HG02678 (cell line): ENCODE measurements around the gene CACNA1I.

Source experiments
- ATAC-seq: cut with Tn5 transposase; IDR thresholded peaks from one replicate; pipeline ENCODE4 v1.9.1; 2021; ENCODE audit warnings: mild to moderate bottlenecking, moderate library complexity; ENCODE audit not compliant: unreplicated experiment

Gene CACNA1I

DNA sequence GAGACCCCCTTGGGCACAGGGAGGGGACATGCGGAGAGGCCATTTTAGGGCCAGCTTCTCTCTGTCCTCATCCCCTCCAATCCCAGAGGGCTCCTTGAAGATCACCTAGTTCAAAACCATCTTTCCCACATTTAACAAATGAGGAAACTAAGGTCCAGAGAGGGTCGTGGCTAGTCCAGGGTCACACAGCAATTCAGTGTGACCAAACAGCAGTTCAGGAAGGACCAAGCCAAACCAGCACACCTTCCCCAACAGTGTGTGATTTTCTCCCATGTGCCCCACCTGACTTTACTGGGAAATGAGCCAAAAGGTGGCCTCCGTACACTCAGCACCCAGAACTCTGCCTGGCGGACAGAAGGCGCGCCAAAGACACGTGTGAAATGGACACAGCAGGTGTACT, 51.3 kb downstream of the CACNA1I start:
- ATAC-seq: no peak

DNA sequence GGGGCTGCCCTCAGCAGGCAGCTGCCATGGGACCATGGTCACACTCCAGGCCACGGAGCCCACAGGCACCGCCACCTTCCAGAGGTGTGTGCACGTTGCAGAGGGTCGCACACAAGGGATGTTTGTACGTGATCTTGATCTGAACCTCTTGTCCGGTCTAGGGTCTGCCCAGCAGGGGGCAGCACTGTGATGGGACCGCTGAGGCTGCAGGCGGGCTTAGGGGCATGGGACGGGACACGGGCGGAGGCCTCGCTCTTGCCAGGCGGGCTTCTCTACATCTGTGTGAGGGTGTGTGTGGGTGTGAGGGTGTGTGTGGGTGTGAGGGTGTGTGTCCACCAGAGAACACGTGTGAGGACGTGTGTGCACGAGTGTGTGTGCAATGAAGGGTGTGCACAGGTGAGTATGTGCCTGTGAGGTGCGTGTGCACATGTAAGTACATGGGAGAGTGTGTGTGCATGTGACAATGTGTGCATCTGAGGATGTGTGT, 52.4 kb downstream of the CACNA1I start:
- no peak for ATAC-seq

DNA sequence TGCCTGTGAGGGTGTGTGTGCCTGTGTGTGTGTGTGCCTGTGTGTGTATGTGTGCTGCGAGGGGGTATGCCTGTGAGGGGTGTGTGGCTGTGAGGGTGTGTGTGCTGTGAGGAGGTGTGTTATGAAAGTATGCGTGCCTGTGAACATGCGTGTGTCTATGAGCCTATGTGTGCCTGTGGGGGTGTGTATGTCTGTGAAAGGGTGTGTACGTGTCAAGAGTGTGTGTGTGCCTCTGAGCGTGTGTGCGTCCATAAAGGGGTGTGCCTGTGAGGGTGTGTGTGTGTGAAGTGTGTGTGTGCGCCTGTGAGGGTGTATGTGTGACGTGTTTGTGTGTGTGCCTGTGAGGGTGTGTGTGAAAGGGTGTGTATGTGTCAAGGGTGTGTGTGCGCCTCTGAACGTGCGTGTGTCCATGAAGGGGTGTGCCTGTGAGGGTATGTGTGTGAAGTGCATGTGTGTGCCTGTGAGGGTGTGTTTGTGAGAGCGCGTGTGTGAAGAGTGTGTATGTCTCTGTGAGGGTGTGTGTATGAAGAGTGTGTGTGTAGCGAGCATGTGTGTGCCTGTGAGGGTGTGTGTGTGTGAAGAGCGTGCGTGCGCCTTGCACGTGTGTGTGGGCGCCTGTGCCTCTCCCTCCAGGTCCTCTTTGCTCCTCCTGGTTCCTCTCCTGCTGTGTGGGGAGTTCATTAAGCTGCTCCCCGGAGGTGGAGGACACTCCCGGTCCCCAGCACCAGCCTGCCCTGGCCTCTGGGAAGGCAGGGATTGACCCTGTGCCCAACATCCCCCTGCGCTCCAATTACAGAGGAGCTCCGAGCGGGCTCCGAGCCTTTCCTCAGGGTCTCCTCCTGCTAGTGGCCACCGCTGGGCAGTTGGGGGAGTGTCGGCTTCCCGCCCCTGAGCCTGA, 53.3 kb downstream of the CACNA1I start:
- no peak for ATAC-seq

DNA sequence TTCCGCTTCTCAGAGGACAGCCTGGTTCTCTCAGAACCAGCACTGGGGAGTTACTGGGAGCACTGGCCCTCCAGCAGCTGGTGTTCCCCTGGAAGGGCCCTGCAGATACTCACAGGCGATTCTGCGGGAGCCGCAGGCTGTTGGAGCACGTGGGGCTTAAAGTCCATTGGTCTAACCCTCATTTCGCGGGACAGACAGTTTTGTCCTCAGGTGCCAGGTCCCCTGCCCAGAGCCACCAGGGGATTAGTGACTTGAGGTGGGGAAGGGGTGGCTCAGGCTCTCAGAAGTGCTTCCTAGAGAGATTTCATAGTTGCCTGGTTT, 53.9 kb downstream of the CACNA1I start:
- ATAC-seq: no peak

DNA sequence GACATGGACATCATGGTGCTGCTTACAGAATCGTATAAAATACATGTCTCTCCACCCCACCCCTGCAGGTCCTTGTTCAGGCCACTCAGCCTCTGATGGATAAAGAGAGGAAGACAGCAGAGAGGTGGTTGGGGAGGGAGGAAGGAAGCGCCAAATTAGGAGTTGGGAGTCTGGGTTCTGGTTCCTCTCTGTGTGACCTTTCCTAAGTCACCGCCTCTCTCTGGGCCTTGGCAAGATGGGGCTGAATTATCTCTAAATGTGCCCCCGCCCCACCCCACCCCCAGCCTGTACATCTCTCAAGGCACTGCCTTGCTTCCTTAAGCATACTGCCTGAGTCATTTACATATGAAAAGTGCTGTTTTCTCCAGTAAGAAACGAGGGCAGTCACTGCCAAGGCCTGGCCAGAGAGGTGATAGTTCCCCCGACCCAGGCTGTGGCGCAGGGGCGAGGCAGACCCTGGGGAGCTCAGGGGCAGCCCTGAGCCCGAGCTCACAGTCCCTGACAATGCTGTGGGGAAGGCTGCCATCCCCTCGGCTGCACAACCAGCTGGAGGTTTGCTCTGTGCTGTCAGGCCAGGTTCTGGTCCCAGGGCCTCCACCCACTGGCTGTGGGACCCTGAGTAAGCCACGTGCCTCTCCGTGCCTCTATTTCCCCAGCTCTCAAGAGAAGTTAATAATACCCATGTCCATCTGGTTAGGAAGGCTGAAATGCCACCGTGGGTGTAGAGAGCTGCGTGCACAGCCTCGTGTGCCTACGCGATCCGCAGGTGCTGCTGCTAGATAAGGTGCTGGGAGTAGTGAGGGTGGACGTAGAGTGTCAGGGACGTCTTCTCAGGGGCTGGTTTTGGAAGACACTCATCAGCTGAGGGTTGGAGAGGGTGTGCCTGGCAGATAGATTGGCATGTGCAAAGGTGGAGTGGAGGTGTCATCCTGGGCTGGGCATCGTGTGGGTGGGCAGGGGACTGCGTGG, 55.3 kb downstream of the CACNA1I start:
- ATAC-seq: no peak

DNA sequence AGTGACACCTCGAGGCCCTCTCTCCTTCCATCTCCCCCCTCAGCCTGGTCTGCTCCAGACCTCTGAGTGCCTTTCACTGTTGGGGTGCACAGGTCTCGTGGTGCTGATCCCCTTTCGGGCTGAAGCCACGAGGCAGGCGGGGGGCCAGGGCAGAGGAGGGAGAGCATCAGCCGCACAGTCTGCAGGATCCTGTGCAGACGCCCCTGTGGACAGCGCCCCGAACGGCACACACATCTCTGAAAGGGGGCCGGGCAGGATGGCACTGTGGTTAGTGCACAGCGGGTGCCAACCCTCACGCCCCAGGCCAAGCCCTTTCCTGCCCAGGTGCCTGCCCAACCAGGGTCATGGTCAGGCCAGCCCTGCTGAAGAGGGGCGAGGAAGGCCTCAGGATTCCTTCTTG, 56.7 kb downstream of the CACNA1I start:
- no peak for ATAC-seq

DNA sequence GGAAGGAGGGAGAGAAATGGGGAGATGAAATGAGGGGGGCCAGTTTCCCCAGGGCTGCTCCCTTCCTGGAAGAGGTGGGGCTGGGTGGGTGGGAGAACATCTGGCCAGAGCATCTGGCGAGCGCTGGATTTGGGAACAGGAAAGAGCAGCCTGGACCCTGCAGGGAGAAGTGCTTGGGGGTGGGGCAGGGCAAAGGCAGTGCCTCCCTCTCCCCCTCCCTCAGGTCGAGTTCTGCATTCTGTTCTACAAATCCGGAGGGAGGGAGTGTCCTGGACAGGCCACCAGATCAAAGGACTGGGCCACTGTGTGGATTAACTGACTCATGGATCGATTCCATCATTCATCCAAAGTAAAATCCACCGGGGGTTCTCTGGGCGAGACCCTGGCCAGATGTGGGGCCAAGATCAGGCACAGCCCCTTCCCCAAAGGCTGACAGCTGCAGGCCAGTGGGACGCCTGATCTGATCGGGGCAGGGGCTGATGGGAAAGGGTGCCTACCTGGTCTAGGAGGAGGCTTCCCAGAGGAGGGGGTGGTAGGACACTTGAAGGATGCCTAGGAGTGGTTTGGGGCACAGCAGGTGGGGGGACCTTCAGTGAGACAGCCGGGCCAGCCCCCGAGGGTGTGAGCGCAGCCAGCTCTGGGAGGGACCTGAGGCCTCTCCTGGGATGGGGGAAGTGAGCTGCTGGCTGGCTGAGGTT, 57.5 kb downstream of the CACNA1I start:
- no peak for ATAC-seq

DNA sequence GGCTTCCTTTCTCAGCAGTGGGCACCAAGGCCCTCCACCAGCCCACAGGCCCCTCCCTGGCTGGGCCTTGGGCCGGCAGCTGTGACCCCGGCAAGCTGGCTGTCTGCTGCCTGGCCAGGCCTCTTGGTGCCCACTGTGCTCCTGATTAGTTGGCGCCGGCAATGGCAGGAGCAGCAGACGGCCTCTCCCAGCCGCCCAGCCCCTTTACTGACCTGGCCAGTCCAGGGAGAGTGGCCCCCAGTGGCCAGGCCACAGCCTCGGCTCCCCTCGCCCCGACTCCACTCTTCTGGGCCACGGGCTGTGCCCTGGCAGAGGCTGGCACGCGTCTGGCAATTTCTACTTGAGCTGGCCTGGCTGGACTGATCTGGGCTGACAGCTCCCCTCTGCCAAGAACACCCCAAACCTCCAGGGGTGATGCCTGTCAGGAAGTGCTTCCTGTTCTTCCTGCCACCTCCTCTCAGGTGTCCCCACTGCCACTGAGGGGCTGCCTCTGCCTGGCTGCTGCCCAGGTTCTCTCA, 58.1 kb downstream of the CACNA1I start:
- ATAC-seq: no peak

DNA sequence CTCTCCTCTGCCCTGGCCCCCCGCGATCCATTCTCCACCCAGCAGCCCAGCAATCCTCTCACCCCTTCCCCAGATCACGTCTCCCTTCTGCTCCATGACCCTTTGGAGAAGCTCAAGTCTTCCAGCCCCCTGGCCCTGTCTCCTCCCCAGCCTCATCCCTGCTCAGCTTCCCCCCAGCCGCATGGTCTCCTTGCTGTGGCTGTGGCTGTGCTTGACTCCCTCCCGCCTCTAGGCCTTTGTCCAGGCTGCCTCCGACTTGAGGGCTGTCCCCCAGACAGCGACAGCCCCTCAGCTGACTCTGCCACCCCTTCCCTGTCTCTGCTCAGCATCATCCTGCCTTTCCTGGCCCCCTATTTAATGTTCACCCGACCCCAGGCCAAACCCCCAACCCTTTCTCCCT, 59.3 kb downstream of the CACNA1I start:
- no peak for ATAC-seq

DNA sequence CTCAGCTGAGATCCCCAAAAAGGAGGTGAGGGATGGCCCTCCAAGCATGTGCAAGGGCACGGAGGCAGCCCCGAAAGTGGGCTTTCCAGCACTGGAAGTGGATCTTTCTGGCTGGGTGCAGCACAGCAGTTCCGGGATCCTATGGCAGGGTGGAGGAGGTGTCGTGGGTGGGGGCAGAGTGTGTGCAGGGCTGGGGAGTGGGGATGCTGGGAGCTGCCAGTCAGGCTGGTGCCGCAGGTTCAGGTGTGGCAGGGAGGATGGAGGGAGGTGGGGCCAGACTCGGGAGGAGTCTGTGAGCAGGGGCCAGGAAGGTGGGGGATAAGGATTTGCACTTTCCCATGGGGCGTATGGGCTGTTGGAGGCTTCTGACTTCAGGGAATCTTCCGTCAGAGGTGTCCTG, 60.2 kb downstream of the CACNA1I start:
- no peak for ATAC-seq

DNA sequence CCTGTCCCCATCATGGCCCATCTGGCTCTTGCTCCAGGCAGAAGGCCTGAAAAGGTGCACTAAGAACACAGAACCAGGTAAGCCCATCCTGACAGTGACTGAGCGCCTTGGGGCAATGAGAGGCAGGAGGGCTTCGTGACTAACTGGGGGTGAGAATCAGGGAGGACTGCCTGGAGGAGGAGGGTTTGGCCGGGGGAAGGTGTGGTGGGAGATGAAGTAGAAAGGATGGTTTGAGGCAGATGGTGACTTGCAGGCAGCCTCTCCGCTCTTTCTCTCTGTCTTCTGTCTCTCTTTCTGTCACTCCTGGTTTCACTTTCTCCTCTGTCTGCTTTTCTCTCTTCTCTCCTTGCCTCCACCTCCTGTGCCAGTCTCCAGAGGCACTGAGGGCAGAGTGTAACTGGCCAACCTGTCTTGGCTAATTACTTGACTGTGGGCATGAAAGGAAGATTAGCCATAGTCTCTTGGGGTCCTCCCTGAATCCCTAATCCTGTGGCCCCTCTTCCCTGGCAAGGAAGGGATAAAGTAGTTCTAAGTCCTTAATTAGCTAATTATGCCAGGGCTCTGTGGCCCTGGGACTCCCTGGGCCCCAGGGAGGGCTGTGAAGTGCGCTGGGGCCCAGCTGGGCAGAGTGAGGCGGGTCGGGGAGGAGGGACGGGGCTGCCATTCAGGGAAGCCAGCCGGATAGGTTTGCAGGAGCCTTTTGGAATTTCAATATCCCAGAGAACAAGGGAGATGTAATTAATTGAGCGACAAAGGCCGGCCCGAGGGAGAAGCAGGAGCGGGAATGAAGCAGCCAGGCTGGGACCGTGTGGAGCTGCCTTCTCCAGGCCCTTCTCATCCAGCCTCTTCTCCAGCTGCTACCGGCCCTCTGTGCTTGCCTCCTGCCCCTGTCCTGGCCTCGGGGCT, 61.1 kb downstream of the CACNA1I start:
- no peak for ATAC-seq

DNA sequence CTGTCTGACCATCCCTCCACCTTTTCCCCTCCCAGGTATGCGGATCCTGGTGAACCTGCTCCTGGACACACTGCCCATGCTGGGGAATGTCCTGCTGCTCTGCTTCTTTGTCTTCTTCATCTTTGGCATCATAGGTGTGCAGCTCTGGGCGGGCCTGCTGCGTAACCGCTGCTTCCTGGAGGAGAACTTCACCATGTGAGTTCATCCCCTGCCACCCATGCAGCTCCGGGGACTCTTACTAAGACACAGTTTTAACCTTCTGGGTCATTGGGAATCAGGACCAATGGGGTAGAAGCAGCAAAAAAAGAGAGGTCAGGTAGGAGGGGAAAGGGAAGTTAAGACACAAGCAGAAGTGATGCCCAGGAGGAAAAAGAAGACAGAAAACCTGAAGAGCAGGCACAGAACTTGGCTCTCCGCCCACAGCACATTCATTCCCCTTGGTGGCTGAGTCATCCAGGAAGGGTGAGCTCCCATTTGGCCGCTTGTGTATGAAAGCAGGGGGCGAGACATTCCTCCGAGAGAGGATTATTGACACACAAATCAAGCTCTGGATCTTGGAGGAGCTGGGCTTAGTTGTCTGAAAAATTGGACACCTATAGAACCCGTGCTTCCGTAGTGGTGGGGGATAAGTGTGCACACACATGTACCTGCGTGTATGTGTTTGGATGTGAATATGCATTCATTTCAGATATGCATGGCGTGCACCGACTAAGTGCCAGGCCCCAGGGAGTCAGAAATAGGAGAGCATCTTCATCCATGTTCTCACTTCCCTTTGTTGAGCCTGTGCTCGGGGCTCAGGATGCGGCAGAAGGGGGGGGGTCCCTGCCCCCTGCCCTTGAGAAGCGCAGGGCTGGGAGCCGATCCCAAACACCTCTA, 64.2 kb downstream of the CACNA1I start:
- ATAC-seq: no peak

DNA sequence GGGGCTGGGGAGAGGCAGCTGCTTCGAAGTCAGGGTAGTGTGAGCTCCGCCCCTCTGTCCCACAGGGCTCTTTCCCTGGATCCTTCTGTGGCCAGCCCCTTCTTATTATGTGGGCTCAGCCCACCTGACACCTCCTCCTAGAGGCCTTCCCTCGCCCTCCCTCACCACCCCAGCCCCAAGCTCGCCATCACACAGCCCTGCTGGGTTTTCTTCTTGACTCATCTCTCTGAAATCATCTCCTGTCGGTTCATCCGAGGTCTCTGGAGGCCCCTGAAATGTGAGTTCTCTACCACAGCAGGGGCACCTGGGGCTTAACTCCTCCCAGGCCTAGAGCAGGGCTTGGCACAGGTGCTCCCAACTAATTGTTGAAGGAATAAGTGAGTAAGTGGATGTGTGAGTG, 65.2 kb downstream of the CACNA1I start:
- no peak for ATAC-seq

DNA sequence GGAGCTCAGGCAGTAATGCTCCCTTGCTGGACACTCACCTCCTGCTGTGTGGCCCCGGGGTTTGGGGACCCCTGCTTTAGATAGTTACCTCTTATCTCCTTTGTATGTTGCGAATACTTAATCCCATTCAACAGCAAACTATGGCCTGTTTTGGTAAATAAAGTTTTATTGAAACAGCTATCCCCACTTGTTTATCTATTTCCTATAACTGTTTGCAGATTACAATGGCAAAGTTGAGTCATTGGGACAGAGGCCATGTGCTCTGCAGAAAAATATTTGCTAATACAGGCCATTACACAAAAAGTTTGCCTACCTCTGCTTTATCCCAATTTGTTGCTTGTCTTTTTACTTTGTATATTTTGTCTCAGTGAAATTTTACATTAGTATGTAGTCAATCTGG, 68.4 kb downstream of the CACNA1I start:
- no peak for ATAC-seq

DNA sequence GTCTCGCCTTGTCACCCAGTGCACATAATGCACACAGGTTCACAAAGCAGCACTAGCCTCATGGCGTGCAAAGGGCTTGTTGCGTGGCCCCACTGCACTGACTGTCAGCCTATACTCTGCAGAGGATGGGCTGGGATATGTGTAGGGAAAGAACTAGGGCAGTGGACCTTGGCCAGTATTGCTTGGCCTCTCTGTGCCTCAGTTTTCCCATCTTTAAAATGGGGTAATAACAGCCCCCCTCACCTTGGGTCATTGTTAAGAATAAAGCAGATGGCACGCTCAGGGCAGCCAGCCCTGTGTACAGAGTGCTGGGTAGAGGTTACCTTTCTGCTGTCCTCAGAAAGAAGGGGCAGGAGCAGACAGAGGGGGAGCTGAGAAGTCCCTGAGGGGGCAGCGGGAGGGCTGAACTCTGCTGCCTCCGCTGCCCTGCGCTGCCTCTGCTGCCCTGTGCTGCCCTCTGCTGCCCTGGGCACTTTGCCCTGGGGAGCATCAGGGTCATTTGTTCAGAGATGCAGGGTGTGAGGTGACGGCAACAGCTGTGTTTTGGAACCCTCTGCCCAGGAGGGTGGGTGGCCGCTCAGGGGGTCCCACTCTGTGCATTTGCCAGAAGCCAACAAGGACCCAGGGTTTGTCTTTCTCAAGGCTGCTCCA, 71.2 kb downstream of the CACNA1I start:
- ATAC-seq: no peak

DNA sequence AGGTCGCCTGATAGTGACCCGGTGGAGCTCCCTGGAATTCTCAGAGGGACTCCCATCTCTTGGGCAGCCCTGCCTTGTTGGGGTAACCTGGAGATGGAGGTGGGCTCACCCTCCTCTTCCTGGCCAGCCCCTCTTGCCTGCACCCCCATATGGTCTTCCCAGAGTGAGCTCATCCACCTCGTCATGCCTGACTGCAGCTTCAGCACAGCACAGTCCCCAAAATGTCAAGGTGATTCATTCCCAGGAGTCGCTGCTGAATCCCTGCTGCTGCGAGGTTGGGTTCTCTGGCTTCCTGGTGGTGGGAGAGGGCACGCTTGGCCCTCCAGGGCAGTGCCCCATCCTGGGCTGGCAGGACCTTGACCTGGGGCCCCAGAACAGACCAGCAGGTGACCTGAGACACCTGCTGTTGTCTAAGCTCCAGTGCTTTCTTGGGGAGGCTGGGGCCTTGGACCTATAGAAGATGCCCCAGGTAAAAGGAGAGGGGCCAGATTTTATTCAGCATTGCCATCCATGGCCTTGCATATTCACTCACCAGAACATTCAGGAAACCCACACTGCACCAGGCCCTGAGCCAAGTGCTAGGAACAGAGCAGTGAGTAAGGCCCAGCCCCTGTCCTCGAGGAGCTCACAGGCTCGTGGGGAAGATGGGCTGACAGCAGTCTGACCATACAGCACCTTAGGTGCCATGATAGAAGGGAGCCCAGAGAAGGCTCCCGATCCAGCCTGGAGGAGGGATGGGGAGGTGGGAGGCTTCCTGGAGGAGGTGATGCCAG, 72.9 kb downstream of the CACNA1I start:
- ATAC-seq: no peak

DNA sequence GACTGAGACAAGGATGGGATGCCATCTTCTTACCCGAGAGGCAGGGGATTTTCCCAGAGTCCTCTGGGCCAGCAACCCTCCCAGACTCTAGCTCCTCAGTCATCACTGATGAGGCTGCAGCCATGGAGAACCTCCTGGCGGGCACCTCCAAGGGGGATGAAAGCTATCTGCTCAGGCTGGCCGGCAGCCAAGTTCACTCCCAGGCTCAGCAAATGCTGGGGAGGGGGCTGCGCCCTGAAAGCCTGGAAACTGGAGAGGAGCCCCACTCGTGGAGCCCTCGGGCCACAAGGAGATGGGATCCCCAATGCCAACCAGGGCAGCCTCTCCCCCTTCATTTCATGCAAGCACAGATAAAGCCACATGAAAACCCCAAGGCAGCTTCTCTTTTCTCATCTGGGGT, 75.0 kb downstream of the CACNA1I start:
- no peak for ATAC-seq
